ENCODE data around the gene RPEL1.

The RPEL1 gene

DNA sequence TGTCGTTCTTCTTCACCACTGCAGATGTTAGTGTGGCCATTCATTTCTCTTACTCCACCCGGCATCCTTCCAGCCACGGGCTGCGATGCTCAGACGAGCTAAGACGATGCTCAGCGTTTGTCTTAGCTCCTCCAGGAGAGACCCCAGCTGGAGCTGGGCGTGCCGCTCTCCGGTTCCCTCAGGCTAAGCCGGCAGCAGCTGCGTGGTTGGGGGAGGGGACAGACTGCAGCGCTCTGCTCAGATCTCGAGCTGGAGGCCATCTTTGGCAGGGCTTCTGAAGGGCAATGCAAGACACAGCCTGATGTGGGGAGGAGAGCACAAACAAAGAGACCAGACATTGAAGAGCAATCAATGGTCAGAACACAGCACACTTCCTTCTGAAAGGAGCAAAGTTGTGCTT, 36.1 kb downstream of the RPEL1 start:
- no peak for DNase-seq

DNA sequence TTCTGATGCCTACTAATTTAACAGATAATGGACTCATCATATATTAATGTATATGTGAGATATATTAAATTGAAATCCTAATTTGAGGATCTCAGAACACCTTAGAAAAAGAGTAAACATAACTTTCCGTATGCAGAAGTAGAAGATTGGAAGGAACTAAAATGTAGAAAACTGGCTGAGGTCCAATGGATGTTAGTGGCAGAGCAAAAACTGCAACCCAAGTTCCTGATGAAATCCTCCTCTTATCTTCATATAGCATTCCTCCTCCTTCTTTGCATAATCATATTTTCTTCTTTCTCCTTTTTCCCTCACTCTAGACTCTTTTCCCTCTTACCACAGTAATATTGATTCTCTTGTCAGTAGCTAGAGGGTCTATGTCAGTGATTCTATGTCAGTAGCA, 37.3 kb downstream of the RPEL1 start:
- no peak for DNase-seq

DNA sequence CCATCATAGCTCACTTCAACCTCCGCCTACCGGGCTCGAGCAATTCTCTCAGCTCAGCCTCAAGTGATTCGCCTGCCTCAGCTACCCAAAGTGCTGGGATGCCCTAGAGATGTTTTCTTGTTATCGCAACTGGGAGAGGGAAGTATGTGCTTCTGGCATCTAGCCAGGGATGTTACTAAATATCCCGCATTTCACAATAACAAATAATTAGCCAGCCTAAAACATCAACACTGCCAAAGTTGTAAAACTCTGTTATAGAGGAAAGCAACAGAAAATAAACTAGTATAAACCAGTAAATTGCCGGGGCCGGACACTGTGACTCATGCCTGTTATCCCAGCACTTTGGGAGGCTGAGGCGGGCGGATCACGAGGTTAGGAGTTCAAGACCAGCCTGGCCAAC, 38.5 kb downstream of the RPEL1 start:
- no peak for DNase-seq

DNA sequence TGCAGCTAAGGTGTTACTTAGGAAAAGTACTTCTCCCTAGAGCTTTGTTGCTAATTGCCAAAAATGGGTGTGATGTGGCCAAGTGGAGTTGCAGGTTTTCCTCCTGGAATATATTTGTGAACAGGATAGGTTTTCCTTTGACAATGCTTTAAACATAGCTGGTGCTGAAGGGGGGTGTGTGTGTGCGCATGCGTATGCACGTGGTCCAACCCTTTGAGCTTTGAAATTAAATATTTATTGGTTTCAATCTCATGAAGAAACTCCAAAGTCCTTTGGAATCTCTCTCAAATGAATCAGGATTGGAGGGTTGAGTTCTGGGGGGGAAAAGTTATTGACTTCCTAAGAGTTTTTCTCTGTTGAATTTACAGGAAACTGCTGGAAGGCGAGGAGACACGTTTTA, 42.3 kb downstream of the RPEL1 start:
- DNase-seq: no peak

DNA sequence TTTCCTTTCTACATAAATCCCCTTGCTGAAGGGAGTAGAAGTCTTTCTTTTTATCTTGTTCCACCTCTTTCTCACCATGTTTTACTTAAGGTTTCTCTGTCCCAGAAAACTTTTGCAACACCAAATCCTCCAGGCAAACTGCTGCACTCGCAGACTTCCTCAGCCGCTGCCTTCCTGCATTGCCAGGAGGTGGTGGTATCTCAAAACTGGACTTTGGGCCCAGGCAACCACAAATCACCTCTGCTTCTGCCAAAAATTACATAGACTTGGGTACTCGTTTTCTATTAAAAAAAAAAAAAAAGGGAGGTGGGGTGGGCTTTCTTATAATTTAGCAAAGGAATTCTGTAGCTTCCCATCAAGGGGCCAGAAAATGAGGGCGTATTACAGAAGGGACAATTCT, 45.9 kb downstream of the RPEL1 start:
- DNase-seq: no peak

DNA sequence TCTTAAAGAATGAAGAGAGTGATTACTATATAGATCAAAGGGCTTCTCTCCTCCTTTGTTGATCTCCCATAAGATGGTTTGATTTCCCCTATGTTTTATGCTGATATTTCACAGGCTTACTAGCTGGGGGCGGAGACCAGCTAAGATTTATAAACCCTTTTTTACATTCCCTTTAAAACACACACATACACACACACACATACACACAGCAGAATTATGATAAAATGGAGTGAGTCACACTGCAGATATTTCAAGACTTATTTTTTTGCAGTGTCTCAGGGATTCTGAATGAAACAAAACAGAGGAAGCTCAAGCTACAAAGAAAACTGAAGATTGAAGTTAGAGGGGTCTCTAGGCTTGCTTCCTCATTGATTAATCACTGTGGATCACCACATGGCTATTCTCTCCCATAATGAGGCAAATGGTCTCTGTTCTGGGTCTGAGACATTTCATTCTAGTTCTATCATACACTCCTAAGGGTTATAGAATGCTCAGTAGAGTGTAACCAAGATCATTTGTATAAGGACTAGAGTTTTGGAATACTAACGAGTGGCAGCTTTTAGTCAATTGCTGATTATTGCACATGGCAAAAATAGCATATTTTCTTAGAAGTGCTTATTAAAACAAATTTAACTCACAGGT, 49.8 kb downstream of the RPEL1 start:
- DNase-seq: no peak
